DMS153 treated with DMSO at 0.1 percent for 48 hours (cell line): Measurements from ENCODE around the gene INPP5K.
A peak's percentile ranks its signal among the peaks of the same experiment; 100 is the strongest.
"Not testable (repeated sequence)": the region's sequence is repeated elsewhere in the genome, so short reads cannot be mapped to it uniquely, and the experiment has no call there.

ENCODE experiments used
- DNase-seq: peaks from one replicate; lab custom pipeline; 2025; ENCODE audit not compliant: unreplicated experiment; lab: John Stamatoyannopoulos, UW

INPP5K gene

GRCh38 chr17:1467898-1468492, 48.4 kb downstream of the INPP5K start:
- DNase-seq: no peak

DNA sequence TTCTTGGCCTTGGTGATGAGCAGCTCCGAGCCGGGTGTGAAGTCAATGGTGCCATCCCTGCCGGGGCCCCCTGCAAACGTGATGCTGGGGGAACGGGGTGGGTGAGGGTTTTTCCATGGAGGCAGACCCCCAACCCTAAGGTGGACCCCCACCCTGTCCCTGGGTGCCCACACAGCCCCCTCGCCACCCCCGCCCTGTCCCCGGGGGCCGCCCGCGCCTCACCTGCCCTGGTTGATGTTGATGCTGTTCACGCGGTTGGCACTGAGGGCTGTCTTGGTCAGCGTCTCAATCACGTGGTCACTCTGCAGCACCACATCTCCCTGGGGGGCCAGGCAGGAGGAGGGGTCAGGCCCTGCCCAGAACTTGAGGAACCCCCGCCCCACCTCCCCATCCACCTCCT, 49.2 kb downstream of the INPP5K start:
- no peak for DNase-seq

- no peak for DNase-seq
Observed at GRCh38 chr17:1464186-1464585, 52.2 kb downstream of the INPP5K start.

GRCh38 chr17:1462164-1463112, 54.0 kb downstream of the INPP5K start:
- no peak for DNase-seq

- no peak for DNase-seq
Observed at GRCh38 chr17:1461198-1461944, 55.0 kb downstream of the INPP5K start.

DNA sequence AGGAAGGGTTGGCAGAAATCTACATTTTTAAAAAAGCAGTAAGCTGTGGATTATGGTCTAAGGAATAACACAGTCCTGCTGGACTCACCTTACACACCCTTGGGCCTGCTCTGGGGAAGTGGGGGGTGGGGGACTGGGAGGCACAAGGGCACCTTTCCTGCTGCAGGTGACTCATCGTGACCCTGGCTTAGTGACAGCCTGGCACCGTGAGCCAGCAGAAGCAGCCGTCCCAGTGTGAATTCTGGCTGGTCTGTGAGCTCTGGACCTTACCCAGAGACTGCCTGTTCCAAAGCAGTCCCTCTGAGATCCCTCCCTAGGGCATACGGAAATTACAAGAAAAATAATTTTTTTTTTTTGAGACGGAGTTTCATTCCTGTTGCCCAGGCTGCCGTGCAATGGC, 56.2 kb downstream of the INPP5K start:
- no peak for DNase-seq

GRCh38 chr17:1455797-1456599, 60.4 kb downstream of the INPP5K start, which contains the start of gene CRK:
TSS of gene CRK (minus strand) at chr17:1456232. CDS start at chr17:1456117, 115 bp downstream.
- peak; percentile 54 for DNase-seq

- DNase-seq: no peak
Observed at GRCh38 chr17:1455291-1455796, 61.1 kb downstream of the INPP5K start.

DNA sequence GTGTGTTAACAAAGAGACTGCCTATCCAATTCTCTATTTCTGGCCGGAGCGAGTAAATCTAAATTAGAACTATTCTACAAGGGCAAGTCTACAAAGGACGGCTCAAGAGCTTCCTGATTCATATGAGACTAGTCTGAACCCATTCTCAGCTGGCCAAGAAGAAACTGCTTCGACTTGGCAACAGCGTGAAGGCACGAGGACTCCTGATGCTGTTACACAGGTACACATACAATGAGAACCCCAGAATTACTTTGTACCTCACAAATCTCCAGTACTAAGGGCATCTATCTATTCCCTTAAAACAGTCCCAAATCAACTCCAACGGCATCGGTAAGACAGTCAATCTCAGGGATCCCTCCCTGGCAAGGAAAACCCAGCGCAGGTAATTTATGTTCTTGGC, 61.9 kb downstream of the INPP5K start:
- no peak for DNase-seq

DNA sequence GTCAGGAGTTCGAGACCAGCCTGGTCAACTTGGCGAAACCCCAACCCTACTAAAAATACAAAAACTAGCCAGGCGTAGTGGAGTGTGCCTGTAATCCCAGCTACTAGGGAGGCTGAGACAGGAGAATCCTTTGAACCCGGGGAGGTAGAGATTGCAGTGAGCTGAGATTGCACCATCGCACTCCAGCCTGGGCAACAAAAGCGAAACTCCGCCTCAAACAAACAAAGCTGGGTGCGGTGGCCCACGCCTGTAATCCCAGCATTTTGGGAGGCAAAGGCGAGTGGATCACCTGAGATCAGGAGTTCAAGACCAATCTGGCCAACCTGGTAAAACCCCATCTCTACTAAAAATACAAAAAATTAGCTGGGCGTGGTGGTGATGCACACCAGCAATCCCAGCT, 62.7 kb downstream of the INPP5K start:
- not testable (repeated sequence) for DNase-seq

GRCh38 chr17:1452836-1453235, 63.6 kb downstream of the INPP5K start:
- DNase-seq: no peak

GRCh38 chr17:1450261-1450660, 66.2 kb downstream of the INPP5K start:
- not testable (repeated sequence) for DNase-seq

GRCh38 chr17:1449412-1449967, 66.9 kb downstream of the INPP5K start:
- DNase-seq: no peak

DNA sequence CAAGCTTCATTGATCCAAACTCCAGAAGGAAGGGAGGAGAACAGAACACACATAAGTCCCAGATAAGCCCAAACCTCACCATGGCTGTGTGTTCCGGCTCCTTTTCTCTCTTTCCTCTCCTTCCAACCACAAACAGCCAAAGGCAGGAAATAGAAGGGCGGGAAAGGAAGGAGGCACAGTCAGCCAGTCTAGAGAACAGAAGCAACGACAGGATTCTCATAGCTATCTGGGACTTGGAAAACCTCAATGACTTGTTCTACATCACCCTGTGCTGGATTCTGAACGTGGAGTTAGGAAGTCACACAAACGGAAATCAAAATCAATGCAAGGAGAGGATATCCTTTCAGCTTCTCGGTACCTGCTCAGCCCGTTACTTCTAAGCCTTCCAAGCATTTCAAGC, 69.4 kb downstream of the INPP5K start:
- DNase-seq: no peak

- DNase-seq: no peak
Observed at GRCh38 chr17:1446201-1446600, 70.2 kb downstream of the INPP5K start.

- not testable (repeated sequence) for DNase-seq
Observed at GRCh38 chr17:1445695-1446094, 70.7 kb downstream of the INPP5K start.
